ENCODE measurements around the gene RIPK4. TPM values are rescaled to one million over a fixed set of nuclear protein-coding genes. Genes with fewer than 3 reads are reported as not detected.

The RIPK4 gene
- polyA plus RNA-seq, 3 donors: 0.05 to 0.09 TPM; not detected in 1

GRCh38 chr21:41784456-41785102, 17.7 kb upstream of the RIPK4 start:
- no peak for TF ChIP-seq CTCF (IDR thresholded peaks at IDR 0.05)
- Histone ChIP-seq H3K79me2 (ENCODE audit: insufficient read depth, low read length) (no peaks in the 10 kb centered on the region), H3K4me3 (replicated peaks in 1 of 3; ENCODE audit: low read depth in 2 of 3, low read length in 3 of 3) (no peak overlapping the region), H2AFZ (ENCODE audit: insufficient read depth, low read depth, low read length, poor library complexity, severe bottlenecking) (no peak overlapping the region), H3K36me3 (replicated peaks in 1 of 2; ENCODE audit: control insufficient read depth in 1 of 2, insufficient read depth in 2 of 2, low read length in 2 of 2) (no peaks in the 10 kb centered on the region), H3K27me3 (ENCODE audit: control insufficient read depth in 2 of 2, insufficient read depth in 2 of 2, low read length in 2 of 2) (peaks cover 17 to 36% of the 10 kb centered on the region in 2 donors), H3K4me1 (ENCODE audit: control insufficient read depth in 1 of 2, insufficient read depth in 2 of 2, low read length in 2 of 2) (no peaks in the 10 kb centered on the region), H3K9me3 (replicated peaks in 1 of 2; ENCODE audit: control insufficient read depth in 1 of 2, insufficient read depth in 1 of 2, low read length in 2 of 2) (no peaks in the 10 kb centered on the region), H3K27ac (ENCODE audit: low read depth in 1 of 2, low read length in 2 of 2) (no peak overlapping the region), H4K20me1 (ENCODE audit: insufficient read depth, low read length) (no peaks in the 10 kb centered on the region), H3K9ac (ENCODE audit: insufficient read depth, low read length, poor library complexity, severe bottlenecking) (no peak overlapping the region), H3K4me2 (replicated peaks; ENCODE audit: extremely low read depth, low read length, poor library complexity, severe bottlenecking) (no peak overlapping the region)
- intact Hi-C loops (cut with micrococcal nuclease): no loop called here
- Mint-ChIP-seq H3K4me3 (peak overlapping the region in 1 of 2 donors; percentile 70), H3K4me1 (peaks cover 10% of the 10 kb centered on the region), H3K27me3 (ENCODE audit: low read depth in 3 of 3) (peaks cover 20 to 53% (median 48%) of the 10 kb centered on the region in 3 donors), H3K9me3 (peaks cover 0 to 4% (median 0%) of the 10 kb centered on the region in 7 donors), H3K36me3 (no peaks in the 10 kb centered on the region), H3K27ac (no peak overlapping the region)
- DNase-seq: no peak
- 97% methylated on average over 8 of the region's 15 CpGs for WGBS (ENCODE audit: insufficient coverage)

DNA sequence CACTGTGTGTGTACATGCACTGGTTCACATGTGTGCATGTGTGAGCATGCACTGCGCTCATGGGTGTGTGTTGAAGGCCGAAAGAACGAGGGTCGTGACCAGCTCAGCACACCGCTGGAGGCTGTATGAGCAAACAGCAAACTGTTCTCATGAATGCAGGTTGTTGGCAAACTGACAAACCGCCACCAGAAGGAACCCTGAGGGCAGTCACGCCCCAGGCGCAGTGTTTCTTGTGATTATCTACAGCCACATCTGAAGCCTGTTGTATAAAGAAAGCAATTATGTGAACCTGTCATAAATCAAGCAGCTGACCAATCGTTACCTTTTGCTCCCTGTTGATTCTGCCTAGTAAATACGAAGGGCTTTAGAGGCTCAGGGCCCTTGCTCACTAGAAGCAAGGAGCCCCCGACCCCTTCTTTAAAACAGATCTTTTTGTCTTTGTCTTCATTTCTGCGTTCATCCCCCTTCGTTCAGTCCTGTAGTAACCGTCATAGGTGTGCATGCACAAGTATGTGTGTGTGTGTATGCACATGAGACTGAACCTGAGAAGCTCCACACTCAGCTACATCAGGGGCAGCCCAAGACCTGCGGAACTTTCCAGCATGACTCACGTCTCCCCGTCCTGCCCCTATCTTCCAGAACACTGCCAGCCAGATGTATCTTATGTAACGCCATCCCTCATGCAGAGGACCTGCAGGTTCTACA, 16.8 kb upstream of the RIPK4 start:
- no peaks in the 10 kb centered on the region for H3K4me1 ChIP-seq (ENCODE audit: control insufficient read depth in 1 of 2, insufficient read depth in 2 of 2, low read length in 2 of 2)
- peak overlapping the region in 1 of 2 donors; percentile 70 for H3K4me3 Mint-ChIP-seq
- H3K27ac ChIP-seq (ENCODE audit: low read depth in 1 of 2, low read length in 2 of 2): no peak overlapping the region
- no peaks in the 10 kb centered on the region for H3K36me3 ChIP-seq (replicated peaks in 1 of 2; ENCODE audit: control insufficient read depth in 1 of 2, insufficient read depth in 2 of 2, low read length in 2 of 2)
- no peak for TF ChIP-seq CTCF (IDR thresholded peaks at IDR 0.05)
- DNase-seq: peak in 1 of 3 donors; percentile 35
- peaks cover 26 to 46% of the 10 kb centered on the region in 2 donors for H3K27me3 ChIP-seq (ENCODE audit: control insufficient read depth in 2 of 2, insufficient read depth in 2 of 2, low read length in 2 of 2)
- no peak overlapping the region for H3K4me2 ChIP-seq (replicated peaks; ENCODE audit: extremely low read depth, low read length, poor library complexity, severe bottlenecking)
- H3K27ac Mint-ChIP-seq: no peak overlapping the region
- H3K4me3 ChIP-seq (replicated peaks in 1 of 3; ENCODE audit: low read depth in 2 of 3, low read length in 3 of 3): no peak overlapping the region
- H3K9me3 ChIP-seq (replicated peaks in 1 of 2; ENCODE audit: control insufficient read depth in 1 of 2, insufficient read depth in 1 of 2, low read length in 2 of 2): no peaks in the 10 kb centered on the region
- H4K20me1 ChIP-seq (ENCODE audit: insufficient read depth, low read length): no peaks in the 10 kb centered on the region
- 0% methylated on average over 11 of the region's 18 CpGs for WGBS (ENCODE audit: insufficient coverage)
- peaks cover 0 to 2% (median 0%) of the 10 kb centered on the region in 7 donors for H3K9me3 Mint-ChIP-seq
- H3K4me1 Mint-ChIP-seq: peaks cover 18% of the 10 kb centered on the region
- H3K36me3 Mint-ChIP-seq: no peaks in the 10 kb centered on the region
- no peak overlapping the region for H3K9ac ChIP-seq (ENCODE audit: insufficient read depth, low read length, poor library complexity, severe bottlenecking)
- H2AFZ ChIP-seq (ENCODE audit: insufficient read depth, low read depth, low read length, poor library complexity, severe bottlenecking): no peak overlapping the region
- H3K79me2 ChIP-seq (ENCODE audit: insufficient read depth, low read length): no peaks in the 10 kb centered on the region
- H3K27me3 Mint-ChIP-seq (ENCODE audit: low read depth in 3 of 3): peaks cover 24 to 62% (median 57%) of the 10 kb centered on the region in 3 donors
- intact Hi-C loops (cut with micrococcal nuclease): no loop called here
